ENCODE measurements around the gene UFSP2.

UFSP2 gene

DNA sequence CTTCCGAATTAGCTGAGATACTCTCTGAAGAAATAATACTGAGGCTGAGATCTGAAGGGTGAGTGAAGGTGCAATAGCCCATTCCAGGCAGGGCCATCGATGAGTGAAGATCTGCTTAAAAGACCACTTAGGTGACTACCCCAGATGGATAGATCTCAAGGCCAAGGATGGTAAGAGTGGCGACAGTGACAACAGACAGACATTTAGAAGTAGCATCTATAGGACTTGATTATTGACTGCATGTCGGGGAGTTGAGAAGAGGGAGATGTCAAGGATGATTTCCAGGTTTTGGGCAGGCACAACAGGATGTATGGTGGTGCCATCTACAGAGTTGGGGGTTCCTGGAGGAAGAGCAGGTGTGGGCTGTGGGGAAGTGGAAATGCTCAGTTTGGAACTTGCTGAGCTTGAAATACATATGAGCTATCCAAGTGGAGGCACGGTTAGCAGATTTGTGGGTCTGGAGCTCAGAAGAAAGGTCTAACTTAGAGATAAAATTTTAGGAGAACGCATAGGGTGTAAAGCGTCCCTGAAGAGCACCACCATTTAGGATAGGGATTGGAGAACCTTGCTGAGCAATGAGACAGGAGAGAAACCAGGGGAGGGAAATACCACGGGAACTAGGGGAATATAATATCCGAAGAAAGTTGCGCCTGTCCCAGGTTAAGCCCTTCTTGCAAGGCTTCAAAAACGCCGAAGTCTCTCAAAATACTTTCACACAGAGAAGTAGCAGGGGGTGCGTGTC is 688 bp downstream of the UFSP2 start:
- no peak for DNase-seq (ENCODE audit: low read depth)

DNA sequence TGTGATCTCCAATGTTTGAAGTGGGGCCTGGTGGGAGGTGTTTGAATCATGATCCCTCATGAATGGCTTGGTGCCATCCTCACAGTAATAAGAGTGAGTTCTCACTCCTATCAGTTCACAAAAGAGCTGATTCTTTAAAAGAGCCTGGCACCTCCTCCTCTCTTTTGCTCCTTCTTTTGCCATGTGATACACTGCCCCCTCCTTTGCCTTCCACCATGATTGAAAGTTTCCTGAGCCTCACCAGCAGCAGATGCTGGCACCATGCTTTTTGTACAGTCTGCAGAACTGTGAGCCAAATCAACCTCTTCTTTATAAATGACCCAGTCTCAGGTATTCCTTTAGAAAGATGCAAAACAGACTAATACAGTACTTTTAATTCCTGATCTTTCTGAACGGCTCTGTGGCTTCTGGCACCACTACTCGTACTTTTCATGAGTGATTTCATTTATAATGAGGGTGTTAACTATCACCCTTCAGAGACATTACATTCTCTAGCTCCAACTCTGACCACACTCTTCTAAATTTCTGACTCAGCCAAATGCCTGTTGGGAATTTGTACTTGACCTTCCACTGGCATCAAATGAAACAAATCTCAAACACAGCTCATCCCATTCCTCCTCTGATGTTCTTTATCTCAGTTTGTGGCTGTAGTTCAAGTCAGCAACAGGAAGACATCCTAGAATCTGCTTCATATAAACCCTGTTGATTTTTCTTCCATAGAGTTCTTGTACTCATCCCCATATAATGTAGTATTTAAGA is 4.2 kb downstream of the UFSP2 start:
- no peak for DNase-seq (ENCODE audit: low read depth)

GRCh38 chr4:185416955-185417354 is 8.8 kb downstream of the UFSP2 start:
- no peak for DNase-seq (ENCODE audit: low read depth)

DNA sequence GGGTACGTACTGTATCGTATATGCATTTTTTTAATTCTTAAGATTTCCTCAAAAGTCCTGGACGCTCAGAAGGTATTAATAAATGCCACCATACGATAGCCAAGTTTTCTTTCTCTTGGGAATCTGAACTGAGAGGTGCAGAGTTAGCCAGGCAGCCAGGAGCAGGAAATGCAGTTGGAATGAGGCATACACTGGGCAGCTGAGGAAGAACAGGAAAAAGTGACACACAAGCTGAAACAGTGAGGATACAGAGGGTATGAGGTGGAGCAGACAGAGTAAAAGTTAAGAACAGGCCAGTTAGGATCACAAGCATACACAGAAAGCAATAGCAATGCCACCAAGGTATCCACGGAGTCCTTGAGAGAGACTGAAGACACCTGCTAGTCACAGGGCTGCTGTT is 13.4 kb downstream of the UFSP2 start:
- no peak for DNase-seq (ENCODE audit: low read depth)

- DNase-seq (ENCODE audit: low read depth), result no peak
Measured at GRCh38 chr4:185411849-185412248, 13.9 kb downstream of the UFSP2 start.

GRCh38 chr4:185408432-185408831 is 17.3 kb downstream of the UFSP2 start:
- no peak for DNase-seq (ENCODE audit: low read depth)

GRCh38 chr4:185405296-185405999 is 20.3 kb downstream of the UFSP2 start:
- DNase-seq (ENCODE audit: low read depth), result no peak

DNA sequence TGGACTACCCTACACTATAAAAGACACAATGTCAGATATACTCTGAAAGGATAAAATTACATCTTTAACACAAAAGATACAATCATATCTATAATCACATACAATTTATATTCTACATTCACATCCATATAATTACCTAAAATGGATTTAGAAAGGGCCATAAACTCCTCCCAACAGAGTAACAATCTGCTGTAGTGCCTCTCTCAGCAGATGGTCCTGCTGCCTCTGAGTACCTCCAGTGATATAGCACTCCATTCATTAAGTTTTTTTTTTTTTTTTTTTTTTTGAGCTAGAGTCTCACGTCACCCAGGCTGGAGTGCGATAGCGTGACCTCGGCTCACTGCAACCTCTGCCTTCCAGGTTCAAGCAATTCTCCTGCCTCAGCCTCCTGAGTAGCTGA is 21.7 kb downstream of the UFSP2 start:
- no peak for DNase-seq (ENCODE audit: low read depth)

GRCh38 chr4:185399466-185399865 is 26.3 kb downstream of the UFSP2 start:
- DNase-seq (ENCODE audit: low read depth), result no peak

- no peak for DNase-seq (ENCODE audit: low read depth)
Measured at GRCh38 chr4:185398618-185399017, 27.1 kb downstream of the UFSP2 start.

GRCh38 chr4:185396724-185397385 is 28.9 kb downstream of the UFSP2 start, which contains the start of gene ANKRD37:
ANKRD37 (plus strand) TSS chr4:185396841; CDS start chr4:185396924, 83 bp downstream.
- no peak for DNase-seq (ENCODE audit: low read depth)

- peak; percentile 85 for DNase-seq (ENCODE audit: low read depth)
Measured at GRCh38 chr4:185395956-185396723, 29.6 kb downstream of the UFSP2 start.

- no peak for DNase-seq (ENCODE audit: low read depth)
Measured at GRCh38 chr4:185395238-185395955, 30.4 kb downstream of the UFSP2 start, which contains the start of gene LRP2BP. LRP2BP (minus strand) TSS chr4:185395924; CDS start chr4:185378186, 17,738 bp downstream.

DNA sequence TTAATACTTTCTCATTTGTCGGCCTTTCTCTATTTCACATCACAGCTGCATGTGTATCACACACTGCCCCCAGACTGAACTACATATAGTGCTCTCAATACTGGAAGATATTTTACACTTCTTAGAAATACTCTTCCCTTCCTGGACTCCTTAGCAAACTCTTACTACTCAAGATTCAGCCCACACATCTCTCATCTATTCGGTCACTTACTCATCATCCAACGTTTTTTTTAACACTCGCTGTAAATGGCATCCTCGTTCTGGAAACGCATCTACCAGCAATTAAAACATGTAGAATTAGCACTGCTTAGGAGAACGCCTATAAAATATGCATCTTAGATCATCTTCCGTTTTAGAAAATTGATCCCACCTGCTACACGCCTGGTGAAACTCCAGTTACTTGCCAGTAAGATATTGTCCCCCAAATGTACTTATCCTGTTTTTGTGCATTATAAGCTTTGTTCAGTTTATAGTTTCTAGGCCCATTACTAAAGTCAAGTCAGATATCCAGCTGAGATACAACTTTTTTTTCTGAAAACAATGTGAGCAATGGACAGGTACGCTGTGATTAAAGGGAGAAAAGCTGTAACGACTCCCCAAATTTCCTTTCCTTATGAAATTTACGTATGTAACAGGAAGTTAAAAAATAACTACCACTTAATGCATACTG is 31.1 kb downstream of the UFSP2 start:
- DNase-seq (ENCODE audit: low read depth), result no peak

DNA sequence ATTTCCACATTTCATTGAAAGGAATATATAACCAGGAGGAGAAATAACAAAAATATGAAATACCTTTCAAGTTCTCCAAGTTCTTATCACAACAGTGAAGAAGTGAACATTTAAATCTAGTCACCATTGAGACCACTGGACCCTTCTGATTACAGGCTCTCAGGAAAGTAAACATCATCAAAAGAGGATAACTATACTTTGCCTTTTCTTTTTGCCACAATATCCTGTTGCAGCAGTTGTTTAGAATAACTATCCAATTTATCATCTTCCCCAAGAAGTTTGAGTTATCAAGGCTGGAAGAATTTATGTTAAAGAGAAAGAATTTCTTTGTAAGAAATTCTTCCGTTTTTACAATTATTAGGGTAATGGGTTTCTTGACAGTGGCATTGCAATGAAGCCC is 33.6 kb downstream of the UFSP2 start:
- no peak for DNase-seq (ENCODE audit: low read depth)

DNA sequence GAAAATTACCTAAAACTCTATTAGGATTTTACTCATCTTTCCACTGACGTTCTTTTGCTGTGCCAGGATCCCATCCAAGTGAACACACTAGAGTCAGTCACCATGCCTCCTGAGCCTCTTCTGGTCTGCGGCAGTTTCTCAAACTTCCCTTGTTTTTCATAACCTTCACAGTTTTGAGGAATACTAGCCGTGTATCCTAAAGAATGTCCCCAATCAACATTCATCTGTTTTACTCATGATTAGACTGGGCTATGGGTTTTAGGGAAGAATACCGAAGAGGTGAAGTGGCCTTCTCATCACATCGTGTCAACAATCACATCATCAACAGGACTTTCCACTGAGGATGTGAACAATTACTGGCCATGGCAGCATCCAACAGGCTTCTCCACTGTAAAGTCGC is 34.8 kb downstream of the UFSP2 start:
- no peak for DNase-seq (ENCODE audit: low read depth)

GRCh38 chr4:185387957-185388356 is 37.8 kb downstream of the UFSP2 start:
- DNase-seq (ENCODE audit: low read depth), result no peak

DNA sequence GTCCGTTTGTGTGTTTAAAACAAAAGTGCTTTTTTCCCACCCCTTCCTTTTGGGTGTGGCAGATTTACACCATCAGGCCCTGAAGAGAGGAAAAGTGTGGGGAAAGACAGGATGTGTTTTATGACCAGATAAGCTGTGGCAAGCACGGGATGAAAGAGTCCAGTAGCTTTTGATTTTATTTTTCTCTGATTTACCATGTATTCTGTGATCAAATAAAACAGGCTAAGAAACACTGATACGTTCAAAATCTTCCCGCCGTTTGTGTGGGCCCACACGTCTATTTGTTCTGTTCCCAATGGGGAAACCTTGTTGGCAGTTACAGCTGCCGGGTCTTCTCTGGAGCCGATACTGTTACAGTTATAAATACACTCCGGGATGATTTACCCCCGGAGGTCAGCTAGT is 40.8 kb downstream of the UFSP2 start:
- peak; percentile 69 for DNase-seq (ENCODE audit: low read depth)

DNA sequence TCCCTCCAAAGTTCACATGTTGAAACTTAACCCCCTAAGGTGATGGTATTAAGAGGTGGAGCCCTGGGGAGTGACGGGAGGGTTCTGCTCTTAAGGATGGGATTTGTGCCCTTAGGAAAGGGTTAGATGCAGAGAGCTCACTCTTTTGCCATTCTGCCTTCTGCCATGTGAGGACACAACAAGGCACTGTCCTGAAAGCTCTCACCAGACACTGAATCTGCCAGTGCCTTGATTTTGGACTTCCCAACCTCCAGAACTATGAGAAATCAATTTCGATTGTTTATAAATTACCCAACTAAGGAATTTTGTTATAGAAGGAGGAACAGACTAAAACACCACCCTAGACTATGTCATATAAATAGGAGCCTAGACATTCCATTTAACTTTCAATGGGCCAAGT is 41.7 kb downstream of the UFSP2 start:
- no peak for DNase-seq (ENCODE audit: low read depth)

GRCh38 chr4:185383451-185383850 is 42.3 kb downstream of the UFSP2 start:
- no peak for DNase-seq (ENCODE audit: low read depth)

Measured in CMK (cell line).